Pulmonary artery endothelial cell (primary cell): ENCODE data around the gene AHNAK2. TPM values are rescaled to one million over a fixed set of nuclear protein-coding genes. Genes with fewer than 3 reads are reported as not detected.
"Not testable (repeated sequence)": the region's sequence is repeated elsewhere in the genome, so short reads cannot be mapped to it uniquely, and the experiment has no call there.

Experiments
- DNase-seq: peaks from one replicate; pipeline ENCODE4 v3.0.0-alpha.2; 2011; ENCODE audit warnings: low read depth, low spot score
- total RNA-seq: library from RNA; depleted of rRNA; stranded (reverse); fragments of >200 nt; gene quantifications from 2 replicates; pipeline ENCODE4 v1.2.3, GENCODE V29; 2014

AHNAK2 gene
- total RNA-seq, 1 donor from 2014 or later = 91.8 TPM

GRCh38 chr14:104900639-104901512 lies 77.3 kb downstream of the AHNAK2 start:
- DNase-seq = no peak

GRCh38 chr14:104899781-104900180 lies 78.4 kb downstream of the AHNAK2 start:
- no peak for DNase-seq

GRCh38 chr14:104898870-104899510 lies 79.2 kb downstream of the AHNAK2 start:
- no peak for DNase-seq

GRCh38 chr14:104898195-104898558 lies 80.0 kb downstream of the AHNAK2 start:
- no peak for DNase-seq

GRCh38 chr14:104897330-104898194 lies 80.6 kb downstream of the AHNAK2 start:
- no peak for DNase-seq

- no peak for DNase-seq
Observed at GRCh38 chr14:104895786-104896661, 82.2 kb downstream of the AHNAK2 start.

GRCh38 chr14:104895207-104895785 lies 82.9 kb downstream of the AHNAK2 start:
- no peak for DNase-seq

GRCh38 chr14:104894331-104895206 lies 83.6 kb downstream of the AHNAK2 start:
- DNase-seq = no peak

- no peak for DNase-seq
Observed at GRCh38 chr14:104893435-104894207, 84.6 kb downstream of the AHNAK2 start.

GRCh38 chr14:104892531-104893434 lies 85.4 kb downstream of the AHNAK2 start:
- DNase-seq = no peak

- no peak for DNase-seq
Observed at GRCh38 chr14:104891664-104892530, 86.3 kb downstream of the AHNAK2 start.

GRCh38 chr14:104891121-104891551 lies 87.0 kb downstream of the AHNAK2 start:
- no peak for DNase-seq

GRCh38 chr14:104890292-104890691 lies 87.9 kb downstream of the AHNAK2 start:
- not testable (repeated sequence) for DNase-seq

GRCh38 chr14:104889375-104889757 lies 88.8 kb downstream of the AHNAK2 start:
- DNase-seq = no peak

GRCh38 chr14:104888489-104889374 lies 89.4 kb downstream of the AHNAK2 start:
- no peak for DNase-seq
